Lung microvascular endothelial cell (primary cell): ENCODE measurements around the gene DBF4B. TPM values are rescaled to one million over a fixed set of nuclear protein-coding genes. Genes with fewer than 3 reads are reported as not detected.
"Not testable (repeated sequence)": the region's sequence is repeated elsewhere in the genome, so short reads cannot be mapped to it uniquely, and the experiment has no call there.

ENCODE experiments used
- DNase-seq, 2 donors: peaks; one replicate each; pipeline versions ENCODE4 v3.0.0 to v3.0.0-alpha.2; 2010; ENCODE audit warnings: low read depth in 2 of 2
- total RNA-seq: library from RNA; depleted of rRNA; stranded (reverse); fragments of >200 nt; gene quantifications from 2 replicates; pipeline ENCODE4 v1.2.1, GENCODE V29; 2014

Gene DBF4B
- 1.6 and 2.2 TPM in 2 replicates for total RNA-seq

- DNase-seq, result peak; percentile 90 to 92
Measured at GRCh38 chr17:44708401-44709263, at the start of gene DBF4B. Gene DBF4B, plus strand, starts transcription at chr17:44708665. Its CDS starts 156 bp downstream, at chr17:44708821.

- DNase-seq, result no peak
Measured at GRCh38 chr17:44661835-44662234, 46.6 kb upstream of the DBF4B start.

- no peak for DNase-seq
Measured at GRCh38 chr17:44663095-44663494, 45.4 kb upstream of the DBF4B start.

GRCh38 chr17:44664867-44665266 lies 43.6 kb upstream of the DBF4B start:
- no peak for DNase-seq

- no peak for DNase-seq
Measured at GRCh38 chr17:44666006-44666405, 42.5 kb upstream of the DBF4B start.

GRCh38 chr17:44672479-44673093 lies 35.9 kb upstream of the DBF4B start:
- DNase-seq, result peak; percentile 32 to 37

GRCh38 chr17:44673893-44674292 lies 34.6 kb upstream of the DBF4B start:
- DNase-seq, result no peak

- peak; percentile 27 to 32 for DNase-seq
Measured at GRCh38 chr17:44677136-44677535, 31.3 kb upstream of the DBF4B start.

- DNase-seq, result not testable (repeated sequence)
Measured at GRCh38 chr17:44683303-44683702, 25.2 kb upstream of the DBF4B start.

- no peak for DNase-seq
Measured at GRCh38 chr17:44687756-44688155, 20.7 kb upstream of the DBF4B start.

GRCh38 chr17:44688200-44688599 lies 20.3 kb upstream of the DBF4B start:
- DNase-seq, result no peak

GRCh38 chr17:44688675-44689476 lies 19.6 kb upstream of the DBF4B start:
- peak; percentile 2 to 4 for DNase-seq

- DNase-seq, result peak; percentile 92 to 94
Measured at GRCh38 chr17:44689477-44690217, 18.8 kb upstream of the DBF4B start, which contains the start of gene CCDC43. Gene CCDC43, minus strand, starts transcription at chr17:44689776. Its CDS starts 23 bp downstream, at chr17:44689753.

- peak in 1 of 2 donors; percentile 3 for DNase-seq
Measured at GRCh38 chr17:44690746-44691306, 17.6 kb upstream of the DBF4B start.

GRCh38 chr17:44693609-44694008 lies 14.9 kb upstream of the DBF4B start:
- DNase-seq, result no peak

GRCh38 chr17:44700288-44700687 lies 8.2 kb upstream of the DBF4B start:
- not testable (repeated sequence) for DNase-seq

GRCh38 chr17:44707755-44708400 lies 587 bp upstream of the DBF4B start:
- no peak for DNase-seq

- DNase-seq, result no peak
Measured at GRCh38 chr17:44719444-44719843, 11.0 kb downstream of the DBF4B start.

- DNase-seq, result no peak
Measured at GRCh38 chr17:44722254-44722653, 13.8 kb downstream of the DBF4B start.

- not testable (repeated sequence) for DNase-seq
Measured at GRCh38 chr17:44726121-44726520, 17.7 kb downstream of the DBF4B start.
